Effector memory CD8-positive, alpha-beta T cell (primary cell): ENCODE results near the gene RASGRF2.

ENCODE experiments used
- ATAC-seq: fragments of 150-1000 bp; cut with Tn5 transposase; replicated peaks from 2 replicates; pipeline ENCODE4 v1.10.0; 2021; ENCODE audit warnings: mild to moderate bottlenecking, moderate library complexity
- DNase-seq, 3 experiments: peaks; one replicate each; pipeline ENCODE4 v3.0.0; 2021
- H3K27ac Mint-ChIP-seq, 2 donors: one replicate each; pipeline ENCODE4 v1.8.0; 2022; ENCODE audit warnings: mild to moderate bottlenecking in 2 of 2, mixed read lengths in 2 of 2, moderate library complexity in 2 of 2
- H3K27me3 Mint-ChIP-seq, 2 donors: one replicate each; pipeline ENCODE4 v1.8.0; 2022; ENCODE audit warnings: mixed read lengths in 2 of 2
- H3K36me3 Mint-ChIP-seq: one replicate; pipeline ENCODE4 v1.8.0; 2022; ENCODE audit warnings: mild to moderate bottlenecking, moderate library complexity, mixed read lengths; ENCODE audit not compliant: insufficient read depth
- H3K4me1 Mint-ChIP-seq, 2 donors: one replicate each; pipeline ENCODE4 v1.8.0; 2022; ENCODE audit warnings: low read depth in 2 of 2, mixed read lengths in 2 of 2
- H3K4me3 Mint-ChIP-seq, 2 donors: one replicate each; pipeline ENCODE4 v1.8.0; 2022; ENCODE audit warnings: mild to moderate bottlenecking in 2 of 2, mixed read lengths in 2 of 2, moderate library complexity in 2 of 2
- H3K9me3 Mint-ChIP-seq, 2 donors: one replicate each; pipeline ENCODE4 v1.8.0; 2022; ENCODE audit warnings: mixed read lengths in 2 of 2

Gene RASGRF2

DNA sequence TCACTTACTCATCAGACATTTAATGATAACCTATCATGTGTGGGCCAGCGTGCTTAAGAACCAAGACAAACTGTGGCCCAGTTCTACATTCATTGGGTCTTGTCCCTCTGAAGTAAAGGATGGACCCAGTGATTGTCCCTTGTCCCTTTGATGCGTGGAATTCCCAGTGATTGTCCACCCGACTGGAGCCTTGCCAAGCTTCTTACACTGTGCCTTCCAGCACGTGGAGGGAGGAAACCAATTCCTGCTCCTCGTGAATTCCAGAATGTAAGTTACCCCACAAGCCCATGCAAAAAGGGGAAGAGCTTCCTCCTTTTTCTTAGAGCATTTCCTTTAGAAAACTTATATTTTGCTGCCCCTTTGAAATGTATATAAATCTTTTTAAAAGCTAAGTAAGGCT lies 280.8 kb downstream of the RASGRF2 start:
- DNase-seq (no peak), ATAC-seq (no peak)
- no peaks in the 10 kb centered on the region for H3K27me3 Mint-ChIP-seq
- H3K27ac Mint-ChIP-seq, result no peak overlapping the region
- H3K36me3 Mint-ChIP-seq, result no peaks in the 10 kb centered on the region
- H3K4me3 Mint-ChIP-seq, result no peak overlapping the region
- H3K4me1 Mint-ChIP-seq, result no peaks in the 10 kb centered on the region
- no peaks in the 10 kb centered on the region for H3K9me3 Mint-ChIP-seq

DNA sequence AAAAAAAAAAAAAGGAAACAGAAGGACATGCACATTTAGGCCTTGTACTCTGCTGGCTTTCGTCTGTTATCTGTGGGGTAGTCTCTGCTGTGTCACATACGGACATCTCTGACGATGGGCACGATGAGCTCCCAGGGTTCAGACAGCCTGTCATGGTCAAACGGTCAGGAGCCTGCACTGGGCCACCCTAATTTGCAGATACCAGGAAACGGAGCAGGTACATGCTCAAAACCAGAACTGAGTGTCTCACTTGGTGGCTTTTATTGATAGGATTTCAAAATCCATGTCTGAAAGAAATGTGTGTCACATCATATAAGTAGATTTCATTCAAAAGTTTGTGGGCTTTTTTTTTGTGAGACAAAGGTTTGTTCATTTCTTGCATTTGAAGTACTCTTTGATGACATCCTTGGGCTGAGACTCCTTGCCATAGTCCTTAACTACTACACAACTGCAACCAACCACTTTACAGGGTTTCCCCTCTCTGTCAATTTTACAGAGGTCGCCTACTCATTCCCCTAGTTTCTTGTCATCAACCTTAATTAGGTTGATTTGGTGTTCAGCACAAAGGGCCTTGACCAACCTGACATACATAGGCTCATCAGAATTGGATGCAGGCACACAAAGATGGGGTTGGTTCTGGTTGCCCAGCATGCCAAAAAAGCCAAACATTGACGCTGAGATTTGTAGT lies 281.9 kb downstream of the RASGRF2 start:
- Mint-ChIP-seq H3K27me3 (no peaks in the 10 kb centered on the region), H3K9me3 (no peaks in the 10 kb centered on the region), H3K4me3 (no peak overlapping the region), H3K36me3 (no peaks in the 10 kb centered on the region), H3K27ac (no peak overlapping the region), H3K4me1 (no peaks in the 10 kb centered on the region)
- ATAC-seq (no peak), DNase-seq (no peak)

DNA sequence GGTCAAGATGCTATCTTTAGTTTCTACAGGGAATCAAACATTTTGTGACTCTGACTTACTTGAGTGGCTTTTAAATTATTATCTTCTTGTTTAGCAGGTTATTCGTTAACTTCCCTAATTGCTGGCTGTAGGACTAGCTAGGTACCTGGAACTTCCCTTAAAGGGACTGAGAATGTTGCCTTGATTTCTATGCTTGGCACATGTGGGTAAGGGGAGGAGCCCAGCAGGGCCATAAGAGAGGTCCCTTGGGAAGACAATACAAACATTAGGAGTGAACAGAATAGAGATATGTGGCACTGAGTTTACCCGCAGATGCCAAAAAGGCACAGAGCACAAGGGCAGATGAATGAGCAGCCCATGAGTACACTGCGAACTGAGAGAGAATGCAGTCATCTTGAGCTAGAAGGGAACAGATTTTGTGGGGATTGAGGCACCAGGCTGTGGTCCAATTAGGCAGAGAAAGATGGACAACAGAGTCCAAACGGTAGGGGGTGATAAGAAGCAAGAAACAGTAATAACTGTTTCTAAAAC lies 282.8 kb downstream of the RASGRF2 start:
- Mint-ChIP-seq H3K9me3 (no peaks in the 10 kb centered on the region), H3K36me3 (no peaks in the 10 kb centered on the region), H3K27me3 (no peaks in the 10 kb centered on the region), H3K4me1 (no peaks in the 10 kb centered on the region), H3K4me3 (no peak overlapping the region), H3K27ac (no peak overlapping the region)
- no peak for DNase-seq
- ATAC-seq, result no peak

DNA sequence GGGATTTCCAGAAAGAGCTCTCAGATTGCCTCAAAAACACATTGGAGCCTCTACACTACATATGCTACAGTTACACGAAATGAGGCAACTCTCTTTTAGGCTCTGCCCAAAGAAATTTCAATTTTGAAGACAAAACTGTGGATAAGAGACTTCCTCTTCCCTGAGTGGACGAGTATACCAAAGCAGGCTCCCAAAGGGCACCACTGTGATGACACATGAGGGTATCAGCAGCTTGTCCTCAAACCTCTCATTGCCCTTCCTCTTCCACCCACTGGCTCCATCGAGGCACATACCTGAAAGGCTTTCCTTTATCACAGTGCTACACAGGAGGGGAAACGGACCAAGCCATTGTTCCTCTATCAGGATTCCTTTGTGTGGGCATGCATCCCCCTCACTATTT lies 284.3 kb downstream of the RASGRF2 start:
- no peaks in the 10 kb centered on the region for H3K36me3 Mint-ChIP-seq

DNA sequence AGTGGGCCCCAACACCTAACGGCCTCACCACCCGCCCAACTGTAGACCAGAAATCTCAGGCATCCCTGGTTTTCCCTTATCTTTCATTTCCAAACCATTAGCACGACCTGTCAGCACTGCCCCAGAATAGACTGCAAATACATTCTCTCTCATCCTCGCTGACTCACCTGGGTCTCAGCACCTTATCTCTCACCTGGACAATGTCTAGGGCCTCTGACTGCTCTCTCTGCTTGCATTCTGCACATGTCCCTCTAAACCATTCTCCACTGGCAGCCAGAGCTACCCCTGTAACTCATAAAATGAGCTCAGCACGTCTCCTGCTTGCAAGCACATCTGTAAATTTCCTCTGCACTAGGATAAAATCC lies 285.7 kb downstream of the RASGRF2 start:
- DNase-seq (no peak), ATAC-seq (no peak)
- Mint-ChIP-seq H3K9me3 (no peaks in the 10 kb centered on the region), H3K36me3 (no peaks in the 10 kb centered on the region), H3K27me3 (no peaks in the 10 kb centered on the region), H3K27ac (no peak overlapping the region), H3K4me3 (no peak overlapping the region), H3K4me1 (no peaks in the 10 kb centered on the region)

More for the DNA sequence above, 284.3 kb downstream of the RASGRF2 start:
- ATAC-seq, result no peak
- Mint-ChIP-seq H3K27me3 (no peaks in the 10 kb centered on the region), H3K9me3 (no peaks in the 10 kb centered on the region), H3K27ac (no peak overlapping the region), H3K4me1 (no peaks in the 10 kb centered on the region), H3K4me3 (no peak overlapping the region)
- DNase-seq, result no peak

DNA sequence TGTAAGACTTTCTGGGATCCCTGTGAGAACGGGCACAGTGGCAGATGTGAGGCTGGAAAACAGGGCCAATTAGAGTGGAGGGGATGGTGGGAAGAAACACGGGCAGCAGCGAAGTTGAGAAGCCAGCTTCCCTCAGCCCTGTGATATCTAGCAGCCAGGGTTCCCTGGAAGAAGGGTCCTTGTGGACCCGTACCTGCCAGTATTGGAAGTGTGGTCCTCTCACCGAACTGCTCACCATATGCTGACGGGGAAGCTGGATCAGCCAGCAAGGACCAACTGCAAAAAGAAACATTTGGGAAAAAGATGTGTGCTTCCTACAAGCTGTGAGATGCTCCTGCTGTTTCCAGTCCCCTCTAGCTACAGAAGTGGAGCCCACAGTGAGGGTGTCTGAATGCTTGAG lies 286.5 kb downstream of the RASGRF2 start:
- ATAC-seq, result no peak
- no peaks in the 10 kb centered on the region for H3K9me3 Mint-ChIP-seq

DNA sequence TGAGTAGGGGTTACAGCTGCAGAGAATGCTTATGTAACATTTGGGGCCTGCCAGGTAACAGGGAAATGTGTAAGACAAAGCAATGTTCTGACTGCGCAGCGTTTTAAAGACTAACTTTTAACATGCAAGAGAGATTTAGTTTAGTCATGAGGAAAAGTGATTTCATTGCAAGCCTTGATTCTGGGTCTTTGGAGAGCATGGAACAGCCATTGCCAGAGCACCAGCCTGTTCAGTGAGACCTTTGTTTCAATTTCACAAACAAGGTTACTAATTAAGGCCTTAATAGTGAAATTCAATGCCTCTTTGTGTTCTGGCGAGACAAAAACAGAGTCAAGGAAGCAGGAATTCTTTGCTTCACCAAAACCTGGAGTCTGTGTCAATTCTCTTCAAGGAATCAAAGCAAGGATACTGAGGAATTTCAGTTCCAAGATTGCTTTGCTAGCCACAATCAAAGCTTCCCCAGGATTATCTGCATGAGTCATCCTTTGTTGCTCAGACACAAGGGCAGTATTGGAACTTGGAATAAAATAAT lies 287.3 kb downstream of the RASGRF2 start:
- H3K4me1 Mint-ChIP-seq, result no peaks in the 10 kb centered on the region
- no peak overlapping the region for H3K4me3 Mint-ChIP-seq
- no peaks in the 10 kb centered on the region for H3K9me3 Mint-ChIP-seq
- no peaks in the 10 kb centered on the region for H3K36me3 Mint-ChIP-seq
- H3K27ac Mint-ChIP-seq, result no peak overlapping the region
- no peak for DNase-seq
- H3K27me3 Mint-ChIP-seq, result no peaks in the 10 kb centered on the region
- ATAC-seq, result no peak

More for the DNA sequence above, 286.5 kb downstream of the RASGRF2 start:
- no peak overlapping the region for H3K27ac Mint-ChIP-seq
- no peaks in the 10 kb centered on the region for H3K27me3 Mint-ChIP-seq
- no peak for DNase-seq
- H3K36me3 Mint-ChIP-seq, result no peaks in the 10 kb centered on the region
- no peaks in the 10 kb centered on the region for H3K4me1 Mint-ChIP-seq
- H3K4me3 Mint-ChIP-seq, result no peak overlapping the region

DNA sequence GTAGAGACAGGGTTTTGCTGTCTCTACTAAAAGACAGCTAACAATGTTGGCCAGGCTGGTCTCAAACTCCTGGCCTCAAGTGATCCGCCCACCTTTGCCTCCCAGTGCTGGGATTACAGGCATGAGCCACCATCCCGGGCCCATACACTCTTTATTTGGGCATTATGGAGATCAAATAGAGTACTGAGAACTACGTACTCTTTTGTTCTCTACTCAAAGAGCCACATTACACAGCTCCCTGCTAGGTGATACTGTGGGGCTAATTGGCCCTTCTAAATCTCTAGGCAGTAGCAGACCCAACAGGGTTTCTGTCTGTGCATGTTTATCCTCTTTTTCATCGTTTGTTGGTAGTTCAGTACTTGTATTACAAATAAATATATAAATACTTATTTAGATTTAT lies 289.1 kb downstream of the RASGRF2 start:
- Mint-ChIP-seq H3K27ac (no peak overlapping the region), H3K4me1 (no peaks in the 10 kb centered on the region)

DNA sequence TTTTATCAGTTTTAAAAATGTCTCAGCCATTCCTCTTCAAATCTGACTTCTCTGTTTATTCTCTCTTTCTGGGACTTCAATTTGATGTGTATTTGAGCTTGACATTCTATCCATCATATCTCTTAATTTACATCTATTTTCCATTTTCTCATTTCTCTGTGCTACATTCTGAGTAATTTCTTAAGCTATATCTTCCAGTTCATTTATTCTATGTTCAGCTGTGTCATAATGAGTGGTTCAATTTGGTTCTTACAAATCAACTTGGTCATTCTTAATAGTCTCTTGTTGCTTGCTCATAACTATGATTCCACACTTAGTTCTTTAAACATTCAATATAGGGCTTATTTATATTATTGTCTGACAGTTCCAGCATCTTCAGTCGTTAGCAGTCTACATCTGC lies 289.8 kb downstream of the RASGRF2 start:
- Mint-ChIP-seq H3K4me1 (no peaks in the 10 kb centered on the region), H3K36me3 (no peaks in the 10 kb centered on the region), H3K4me3 (no peak overlapping the region), H3K27me3 (no peaks in the 10 kb centered on the region), H3K27ac (no peak overlapping the region), H3K9me3 (no peaks in the 10 kb centered on the region)
- no peak for ATAC-seq
- DNase-seq, result no peak

More for the DNA sequence above, 289.1 kb downstream of the RASGRF2 start:
- H3K4me3 Mint-ChIP-seq, result no peak overlapping the region
- no peaks in the 10 kb centered on the region for H3K9me3 Mint-ChIP-seq
- H3K36me3 Mint-ChIP-seq, result no peaks in the 10 kb centered on the region
- no peaks in the 10 kb centered on the region for H3K27me3 Mint-ChIP-seq
- ATAC-seq, result no peak
- DNase-seq, result no peak

DNA sequence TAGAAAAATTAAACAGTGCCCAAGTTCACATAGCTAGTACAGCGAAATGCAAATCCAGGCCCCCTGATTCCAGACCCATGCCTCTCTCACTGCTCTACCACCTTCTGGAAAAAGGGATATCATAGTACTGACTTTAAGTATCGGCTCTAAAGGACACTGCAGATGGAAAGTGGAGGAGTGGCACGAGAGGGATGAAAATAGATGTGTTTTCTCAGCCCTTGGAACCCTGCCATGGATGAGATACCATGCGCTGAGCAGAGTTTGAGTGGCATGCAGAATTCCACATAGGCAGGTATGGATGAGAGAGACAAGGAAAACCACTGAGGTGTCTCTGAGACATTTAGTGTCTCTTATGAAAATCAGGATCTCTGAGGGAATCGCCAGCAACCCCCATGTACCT lies 291.8 kb downstream of the RASGRF2 start:
- no peak for DNase-seq
- Mint-ChIP-seq H3K4me1 (peaks cover 0 to 2% of the 10 kb centered on the region in 2 donors), H3K4me3 (no peak overlapping the region), H3K9me3 (no peaks in the 10 kb centered on the region), H3K27me3 (no peaks in the 10 kb centered on the region), H3K27ac (no peak overlapping the region), H3K36me3 (no peaks in the 10 kb centered on the region)
- no peak for ATAC-seq

DNA sequence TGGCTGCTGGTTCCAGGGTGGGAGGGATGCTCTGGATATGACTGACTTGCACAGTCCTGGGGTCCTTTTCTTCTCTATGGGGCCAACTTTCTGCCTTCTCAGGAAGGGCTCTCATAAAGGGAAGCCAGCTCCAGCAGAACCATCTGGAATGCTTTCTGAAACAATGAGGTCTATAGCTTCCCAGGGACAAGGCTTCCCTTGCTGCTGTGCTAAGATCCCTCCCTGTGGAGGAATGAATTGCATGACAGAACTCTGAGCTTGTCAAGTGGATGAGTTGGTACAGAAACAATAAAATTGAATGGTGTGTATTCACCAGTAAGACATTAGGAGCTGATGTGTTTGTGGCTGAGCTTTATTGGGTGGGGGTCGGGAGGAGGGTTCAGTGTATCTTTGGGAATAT lies 292.7 kb downstream of the RASGRF2 start:
- H3K27ac Mint-ChIP-seq, result no peak overlapping the region
- ATAC-seq (no peak), DNase-seq (no peak)
- peaks cover 2 to 3% of the 10 kb centered on the region in 2 donors for H3K4me1 Mint-ChIP-seq
- no peaks in the 10 kb centered on the region for H3K9me3 Mint-ChIP-seq
- H3K4me3 Mint-ChIP-seq, result no peak overlapping the region
- H3K27me3 Mint-ChIP-seq, result no peaks in the 10 kb centered on the region
- no peaks in the 10 kb centered on the region for H3K36me3 Mint-ChIP-seq

DNA sequence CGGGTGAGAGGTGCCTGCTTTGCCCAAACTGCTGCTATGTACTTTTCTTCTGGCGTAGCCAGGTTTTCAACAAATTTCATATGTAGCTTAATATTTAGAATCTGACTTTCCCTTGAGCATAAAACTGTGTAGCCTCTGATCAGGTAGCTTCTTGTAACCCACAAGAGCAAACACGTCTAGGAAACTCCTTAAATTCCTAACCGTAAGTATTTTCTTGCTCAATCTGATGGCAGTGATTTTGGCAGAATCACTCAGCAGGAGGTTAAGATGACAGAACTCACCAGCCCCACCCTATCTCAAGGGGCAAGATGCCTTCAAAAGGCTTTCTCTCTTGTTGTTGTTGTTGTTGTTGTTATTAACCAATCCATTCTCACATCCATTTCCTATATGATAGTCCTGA lies 293.7 kb downstream of the RASGRF2 start:
- DNase-seq (no peak), ATAC-seq (no peak)
- Mint-ChIP-seq H3K4me3 (no peak overlapping the region), H3K27ac (no peak overlapping the region), H3K4me1 (peaks cover 3 to 5% of the 10 kb centered on the region in 2 donors), H3K36me3 (no peaks in the 10 kb centered on the region), H3K9me3 (no peaks in the 10 kb centered on the region), H3K27me3 (no peaks in the 10 kb centered on the region)

DNA sequence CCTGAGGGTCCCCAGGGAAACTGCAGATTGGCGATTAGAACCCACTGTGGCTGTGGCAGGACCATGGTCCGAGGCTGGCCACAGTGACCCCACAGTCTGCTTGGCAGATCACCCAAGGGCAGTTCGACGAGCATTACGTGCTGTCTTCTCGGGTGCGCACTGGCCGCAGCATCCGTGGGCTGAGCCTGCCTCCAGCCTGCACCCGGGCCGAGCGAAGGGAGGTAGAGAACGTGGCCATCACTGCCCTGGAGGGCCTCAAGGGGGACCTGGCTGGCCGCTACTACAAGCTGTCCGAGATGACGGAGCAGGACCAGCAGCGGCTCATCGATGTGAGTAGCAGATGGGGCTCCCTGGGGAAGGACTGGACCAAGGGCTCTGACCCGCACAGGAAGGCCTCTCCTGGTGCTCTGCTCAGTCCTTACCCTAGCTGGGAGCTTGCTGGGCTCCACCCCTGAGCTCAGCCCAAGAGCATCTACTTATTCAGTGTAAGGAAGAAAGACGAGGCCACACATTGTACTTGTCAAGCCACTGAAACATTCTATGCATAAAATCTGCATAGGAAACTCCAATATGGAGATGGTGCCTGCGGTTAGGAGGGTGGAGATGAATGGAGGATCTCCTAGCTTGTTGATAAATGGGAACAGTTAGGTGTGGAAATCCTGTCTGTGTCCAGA lies 294.9 kb downstream of the RASGRF2 start:
- no peak overlapping the region for H3K27ac Mint-ChIP-seq
- H3K4me3 Mint-ChIP-seq, result no peak overlapping the region
- DNase-seq (no peak), ATAC-seq (no peak)
- peaks cover 3 to 5% of the 10 kb centered on the region in 2 donors for H3K4me1 Mint-ChIP-seq
- no peaks in the 10 kb centered on the region for H3K27me3 Mint-ChIP-seq
- H3K9me3 Mint-ChIP-seq, result peaks cover 0 to 3% of the 10 kb centered on the region in 2 donors
- no peaks in the 10 kb centered on the region for H3K36me3 Mint-ChIP-seq

DNA sequence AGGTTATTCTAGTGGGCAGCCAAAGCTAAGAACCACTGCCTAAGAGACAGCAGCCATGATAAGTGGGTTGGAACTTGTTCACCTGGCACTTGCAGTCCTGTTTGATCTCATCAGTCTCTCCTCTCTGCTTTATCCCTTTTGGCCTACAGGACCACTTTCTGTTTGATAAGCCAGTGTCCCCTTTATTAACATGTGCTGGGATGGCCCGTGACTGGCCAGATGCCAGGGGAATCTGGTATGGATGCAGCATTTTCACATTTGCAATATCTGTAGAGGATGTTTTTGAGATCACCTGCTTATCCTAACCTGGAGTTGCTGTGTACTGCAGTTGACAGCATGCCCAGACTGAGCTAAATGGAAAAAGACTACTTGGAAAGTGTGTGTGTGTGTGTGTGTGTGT lies 296.6 kb downstream of the RASGRF2 start:
- no peaks in the 10 kb centered on the region for H3K27me3 Mint-ChIP-seq

More for the DNA sequence above, 296.6 kb downstream of the RASGRF2 start:
- no peaks in the 10 kb centered on the region for H3K36me3 Mint-ChIP-seq
- no peak overlapping the region for H3K4me3 Mint-ChIP-seq
- peaks cover 0 to 6% of the 10 kb centered on the region in 2 donors for H3K9me3 Mint-ChIP-seq
- ATAC-seq (no peak), DNase-seq (no peak)
- no peak overlapping the region for H3K27ac Mint-ChIP-seq
- peaks cover 3 to 5% of the 10 kb centered on the region in 2 donors for H3K4me1 Mint-ChIP-seq
